A204.1 (cell line): Measurements from ENCODE around the gene EXD3.
"Not testable (repeated sequence)": the region's sequence is repeated elsewhere in the genome, so short reads cannot be mapped to it uniquely, and the experiment has no call there.

Experiments used
- FAIRE-seq: peaks from 2 replicates; lab custom pipeline; 2012; peaks lifted over from hg19 to GRCh38; lab: Jason Lieb, UNC

The EXD3 gene

GRCh38 chr9:137379761-137380161 lies 43.2 kb downstream of the EXD3 start:
- FAIRE-seq = no peak

GRCh38 chr9:137378688-137379410 lies 44.1 kb downstream of the EXD3 start:
- not testable (repeated sequence) for FAIRE-seq

- FAIRE-seq = no peak
Observed at GRCh38 chr9:137376386-137376785, 46.6 kb downstream of the EXD3 start.

- FAIRE-seq = no peak
Observed at GRCh38 chr9:137375321-137376058, 47.5 kb downstream of the EXD3 start.

- no peak for FAIRE-seq
Observed at GRCh38 chr9:137374131-137374845, 48.7 kb downstream of the EXD3 start.

- no peak for FAIRE-seq
Observed at GRCh38 chr9:137373611-137373980, 49.4 kb downstream of the EXD3 start.

GRCh38 chr9:137372693-137373610 lies 50.0 kb downstream of the EXD3 start:
- FAIRE-seq = no peak

- FAIRE-seq = no peak
Observed at GRCh38 chr9:137371946-137372651, 50.9 kb downstream of the EXD3 start.

GRCh38 chr9:137371521-137371941 lies 51.4 kb downstream of the EXD3 start:
- no peak for FAIRE-seq

- FAIRE-seq = no peak
Observed at GRCh38 chr9:137370865-137371520, 52.0 kb downstream of the EXD3 start.

GRCh38 chr9:137369911-137370764 lies 52.8 kb downstream of the EXD3 start:
- no peak for FAIRE-seq

GRCh38 chr9:137369061-137369787 lies 53.7 kb downstream of the EXD3 start:
- FAIRE-seq = no peak

- no peak for FAIRE-seq
Observed at GRCh38 chr9:137368431-137369035, 54.4 kb downstream of the EXD3 start.

GRCh38 chr9:137367506-137368430 lies 55.2 kb downstream of the EXD3 start:
- FAIRE-seq = no peak

- FAIRE-seq = no peak
Observed at GRCh38 chr9:137366891-137367381, 56.0 kb downstream of the EXD3 start.

GRCh38 chr9:137366445-137366810 lies 56.5 kb downstream of the EXD3 start:
- no peak for FAIRE-seq
